Left lung (tissue), 10 donors: ENCODE measurements around the gene KRTAP10-9. TPM values are rescaled to one million over a fixed set of nuclear protein-coding genes. Genes with fewer than 3 reads are reported as not detected.

Experiments
- ATAC-seq: fragments of 200-7000 bp; cut with Tn5 transposase; one replicate; pipeline ENCODE4 v1.9.1; 2020; ENCODE audit warnings: moderate library complexity
- DNase-seq, 4 donors: peaks; one replicate each; pipeline ENCODE4 v3.0.0-alpha.2; 2013 to 2020
- H3K27ac ChIP-seq, 2 donors: fragments of 200-600 bp; sonication (generic) in 1 of 2; one replicate each; pipeline versions ENCODE4 v1.5.0 to v1.8.0; 2020 to 2021
- H3K27me3 ChIP-seq, 2 donors: fragments of 200-600 bp; sonication (generic) in 1 of 2; one replicate each; pipeline versions ENCODE4 v1.5.0 to v1.8.0; 2020 to 2021
- H3K36me3 ChIP-seq, 2 donors: fragments of 200-600 bp; sonication (generic) in 1 of 2; one replicate each; pipeline versions ENCODE4 v1.5.0 to v1.8.0; 2020 to 2021
- H3K4me1 ChIP-seq, 2 donors: fragments of 200-600 bp; one replicate each; pipeline ENCODE4 v1.8.0; 2021
- H3K4me3 ChIP-seq, 2 donors: fragments of 200-600 bp; sonication (generic) in 1 of 2; one replicate each; pipeline versions ENCODE4 v1.5.0 to v1.8.0; 2020 to 2021; ENCODE audit warnings: mild to moderate bottlenecking in 1 of 2
- H3K9me3 ChIP-seq, 2 donors: fragments of 200-600 bp; sonication (generic) in 1 of 2; one replicate each; pipeline versions ENCODE4 v1.5.0 to v1.8.0; 2020 to 2021
- CTCF ChIP-seq, 2 donors: fragments of 200-600 bp; sonication (generic) in 1 of 2; IDR thresholded peaks; one replicate each; pipeline versions ENCODE4 v1.5.0 to v1.8.0; 2021; ENCODE audit warnings: antibody characterized with exemption in 2 of 2
- intact Hi-C, 2 donors: fragments of 100-400 bp; cut with DNase I; formaldehyde crosslinking; loops; one replicate each; pipeline versions ENCODE4 v1.11.2 to v1.14.2; 2022
- polyA plus RNA-seq, 6 donors: library from polyadenylated mRNA; unstranded; fragments of 120-200 nt; gene quantifications; one replicate each; pipeline ENCODE4 v1.2.1, GENCODE V29; 2013; ENCODE audit not compliant: insufficient read length in 6 of 6
- total RNA-seq, 2 donors: library from RNA; stranded (reverse); fragmentation: NEBNext Ultra II Directional; extraction: Animal tissue kit (Norgen Biotek cat#: 25700); gene quantifications; one replicate each; pipeline ENCODE4 v1.2.1, GENCODE V29; 2021
- donor health status: DM: no; HTN: yes; CAD: no.
- donor health status: DM: no; HTN: no; CAD: no.

Gene KRTAP10-9
- total and polyA plus RNA-seq, 8 donors = not detected

GRCh38 chr21:44677881-44678280 lies 51.0 kb downstream of the KRTAP10-9 start:
- Histone ChIP-seq H3K27ac (no peak overlapping the region), H3K4me1 (no peaks in the 10 kb centered on the region), H3K9me3 (peaks cover 0 to 7% of the 10 kb centered on the region in 2 donors), H3K27me3 (no peaks in the 10 kb centered on the region), H3K36me3 (no peaks in the 10 kb centered on the region), H3K4me3 (no peak overlapping the region)
- ATAC-seq (no peak), DNase-seq (no peak)
- intact Hi-C loops = no loop called here
- TF ChIP-seq CTCF (IDR thresholded peaks at IDR 0.05) = no peak

Other genes with a start within 250 kb of the KRTAP10-9 start
- 1 to 10 TPM; 2.4 to 5.7 TPM for gene LRRC3, start 171.6 kb upstream of the KRTAP10-9 start, total RNA-seq
- gene LRRC3, start 171.6 kb upstream of the KRTAP10-9 start, polyA plus RNA-seq = 1 to 10 TPM; 4.9 to 7.0 (median 6.3) TPM
- not detected for gene KRTAP10-1, start 86.9 kb upstream of the KRTAP10-9 start, total RNA-seq
- not detected for gene KRTAP10-1, start 86.9 kb upstream of the KRTAP10-9 start, polyA plus RNA-seq
- under 1 TPM in 1 of 2 donors, not detected in 1; 0.24 TPM for gene KRTAP10-2, start 75.6 kb upstream of the KRTAP10-9 start, total RNA-seq
- gene KRTAP10-2, start 75.6 kb upstream of the KRTAP10-9 start, polyA plus RNA-seq = not detected
- not detected for gene KRTAP10-3, start 68.3 kb upstream of the KRTAP10-9 start, total RNA-seq
- gene KRTAP10-3, start 68.3 kb upstream of the KRTAP10-9 start, polyA plus RNA-seq = not detected
- gene KRTAP10-4, start 53.4 kb upstream of the KRTAP10-9 start, total RNA-seq = not detected
- gene KRTAP10-4, start 53.4 kb upstream of the KRTAP10-9 start, polyA plus RNA-seq = not detected
- gene KRTAP10-5, start 46.5 kb upstream of the KRTAP10-9 start, total RNA-seq = not detected
- gene KRTAP10-5, start 46.5 kb upstream of the KRTAP10-9 start, polyA plus RNA-seq = not detected
- not detected for gene KRTAP10-6, start 34.6 kb upstream of the KRTAP10-9 start, total RNA-seq
- not detected for gene KRTAP10-6, start 34.6 kb upstream of the KRTAP10-9 start, polyA plus RNA-seq
- gene KRTAP10-7, start 26.5 kb upstream of the KRTAP10-9 start, total RNA-seq = not detected
- not detected for gene KRTAP10-7, start 26.5 kb upstream of the KRTAP10-9 start, polyA plus RNA-seq
- not detected for gene KRTAP10-8, start 15.0 kb upstream of the KRTAP10-9 start, total RNA-seq
- not detected for gene KRTAP10-8, start 15.0 kb upstream of the KRTAP10-9 start, polyA plus RNA-seq
- gene KRTAP10-10, start 10.3 kb downstream of the KRTAP10-9 start, total RNA-seq = not detected
- gene KRTAP10-10, start 10.3 kb downstream of the KRTAP10-9 start, polyA plus RNA-seq = not detected
- gene KRTAP10-11, start 19.3 kb downstream of the KRTAP10-9 start, total RNA-seq = not detected
- gene KRTAP10-11, start 19.3 kb downstream of the KRTAP10-9 start, polyA plus RNA-seq = not detected
- not detected for gene KRTAP12-4, start 27.6 kb downstream of the KRTAP10-9 start, total RNA-seq
- not detected for gene KRTAP12-4, start 27.6 kb downstream of the KRTAP10-9 start, polyA plus RNA-seq
- gene KRTAP12-3, start 30.8 kb downstream of the KRTAP10-9 start, total RNA-seq = not detected
- gene KRTAP12-3, start 30.8 kb downstream of the KRTAP10-9 start, polyA plus RNA-seq = not detected
- not detected for gene KRTAP12-2, start 39.8 kb downstream of the KRTAP10-9 start, total RNA-seq
- gene KRTAP12-2, start 39.8 kb downstream of the KRTAP10-9 start, polyA plus RNA-seq = not detected
- gene KRTAP12-1, start 55.1 kb downstream of the KRTAP10-9 start, total RNA-seq = not detected
- not detected for gene KRTAP12-1, start 55.1 kb downstream of the KRTAP10-9 start, polyA plus RNA-seq
- gene KRTAP10-12, start 70.1 kb downstream of the KRTAP10-9 start, total RNA-seq = not detected
- not detected for gene KRTAP10-12, start 70.1 kb downstream of the KRTAP10-9 start, polyA plus RNA-seq
- gene TSPEAR, start 84.5 kb downstream of the KRTAP10-9 start, total RNA-seq = under 1 TPM; 0.10 to 0.26 TPM
- gene TSPEAR, start 84.5 kb downstream of the KRTAP10-9 start, polyA plus RNA-seq = 1 to 10 TPM; 2.4 to 4.7 (median 3.5) TPM
- gene UBE2G2, start 174.7 kb downstream of the KRTAP10-9 start, total RNA-seq = 10 to 100 TPM; 75.0 to 90.9 TPM
- gene UBE2G2, start 174.7 kb downstream of the KRTAP10-9 start, polyA plus RNA-seq = 100 to 1,000 TPM; 119 to 157 (median 139) TPM
- 10 to 100 TPM; 92.4 to 99.3 TPM for gene SUMO3, start 191.0 kb downstream of the KRTAP10-9 start, total RNA-seq
- gene SUMO3, start 191.0 kb downstream of the KRTAP10-9 start, polyA plus RNA-seq = 100 to 1,000 TPM; 114 to 136 (median 123) TPM
- 100 to 1,000 TPM; 247 to 263 TPM for gene PTTG1IP, start 246.6 kb downstream of the KRTAP10-9 start, total RNA-seq
- 100 to 1,000 TPM; 195 to 240 (median 214) TPM for gene PTTG1IP, start 246.6 kb downstream of the KRTAP10-9 start, polyA plus RNA-seq